OCI-LY7 (cell line): ENCODE results near the gene SPON1. TPM values are rescaled to one million over a fixed set of nuclear protein-coding genes. Genes with fewer than 3 reads are reported as not detected.

Experiments
- BruUV-seq: library from RNA; stranded (reverse); fragments of 400-500 nt; replicated peaks from 2 replicates; lab custom pipeline; 2021; lab: Mats Ljungman, UMichigan
- CTCF ChIA-PET: fragments of 300-600 bp; sonication (Branson Sonifier 250); formaldehyde crosslinking; loops from one replicate; lab custom pipeline; 2022; ENCODE audit warnings: antibody characterized with exemption; ENCODE audit not compliant: unreplicated experiment; lab: Charles Lee
- POLR2A ChIA-PET: fragments of 300-600 bp; sonication (Branson Sonifier 250); formaldehyde crosslinking; loops from one replicate; lab custom pipeline; 2022; ENCODE audit warnings: antibody characterized with exemption; lab: Charles Lee
- DNase-seq: peaks from one replicate; pipeline ENCODE4 v3.0.0-alpha.2; 2015; ENCODE audit warnings: low spot score
- H2AFZ ChIP-seq: fragments of 200-600 bp; sonication (generic), shearing (Covaris generic); 2 replicates; pipeline ENCODE4 v1.6.1; 2014; ENCODE audit warnings: mild to moderate bottlenecking, antibody characterized with exemption, low read length, moderate library complexity
- H3K27ac ChIP-seq: fragments of 200-600 bp; sonication (generic); 2 replicates; pipeline ENCODE4 v1.5.1; 2014; ENCODE audit warnings: mixed run types, low read depth, mild to moderate bottlenecking, moderate library complexity, low read length, inconsistent platforms; ENCODE audit not compliant: poor library complexity, severe bottlenecking
- H3K36me3 ChIP-seq: fragments of 200-600 bp; sonication (generic); 2 replicates; pipeline ENCODE4 v1.6.1; 2014; ENCODE audit warnings: mild to moderate bottlenecking, antibody characterized with exemption, low read length, moderate library complexity, mixed read lengths; ENCODE audit not compliant: insufficient read depth
- H3K4me1 ChIP-seq: fragments of 200-600 bp; sonication (generic); 2 replicates; pipeline ENCODE4 v1.5.1; 2014; ENCODE audit warnings: mild to moderate bottlenecking, low read length; ENCODE audit not compliant: insufficient read depth, poor library complexity, severe bottlenecking
- H3K4me2 ChIP-seq: fragments of 200-600 bp; sonication (generic); 2 replicates; pipeline ENCODE4 v1.6.1; 2014; ENCODE audit warnings: mild to moderate bottlenecking, low read length
- H3K4me3 ChIP-seq: fragments of 200-600 bp; sonication (generic); 2 replicates; pipeline ENCODE4 v1.5.1; 2014; ENCODE audit warnings: mild to moderate bottlenecking, low read depth, low read length; ENCODE audit not compliant: poor library complexity, severe bottlenecking
- H3K79me2 ChIP-seq: fragments of 200-600 bp; sonication (generic); 2 replicates; pipeline ENCODE4 v1.6.1; 2016; ENCODE audit warnings: low read depth, mild to moderate bottlenecking, low read length, moderate library complexity, mixed read lengths; ENCODE audit not compliant: insufficient read depth
- H3K9me2 ChIP-seq: fragments of 200-600 bp; sonication (generic); 2 replicates; pipeline ENCODE4 v1.6.1; 2016; ENCODE audit warnings: mild to moderate bottlenecking, low read length, mixed read lengths; ENCODE audit not compliant: insufficient read depth
- H3K9me3 ChIP-seq: fragments of 200-600 bp; sonication (generic); 2 replicates; pipeline ENCODE4 v1.6.1; 2014; ENCODE audit warnings: mild to moderate bottlenecking, mixed run types, low read length, mixed read lengths
- H4K20me1 ChIP-seq: fragments of 200-600 bp; sonication (generic); 2 replicates; pipeline ENCODE4 v1.6.1; 2014; ENCODE audit warnings: mild to moderate bottlenecking, antibody characterized with exemption, low read length, moderate library complexity, mixed read lengths; ENCODE audit not compliant: insufficient read depth
- CTCF ChIP-seq: fragments of 200-600 bp; sonication (generic); conservative IDR thresholded peaks from 2 replicates; pipeline ENCODE4 v1.5.1; 2014; ENCODE audit warnings: mild to moderate bottlenecking, antibody characterized with exemption, low read length, moderate library complexity, mixed read lengths
- EZH2phosphoT487 ChIP-seq: fragments of 200-600 bp; sonication (generic); IDR thresholded peaks from 2 replicates; pipeline ENCODE4 v1.6.1; 2018; ENCODE audit warnings: low read depth, borderline replicate concordance, mild to moderate bottlenecking, mixed run types, antibody characterized with exemption, low read length, moderate library complexity, mixed read lengths
- intact Hi-C: fragments of 100-400 bp; cut with micrococcal nuclease; formaldehyde crosslinking; loops from one replicate; pipeline ENCODE4 v1.10.0; 2022; ENCODE audit not compliant: unreplicated experiment
- total RNA-seq, 2 experiments: library from RNA; depleted of rRNA in 1 of 2; stranded (reverse); fragments of >200 nt in 1 of 2; shearing (Covaris generic) in 1 of 2; gene quantifications; 2 replicates each; pipeline ENCODE4 v1.2.3, GENCODE V29; 2014 to 2022

The SPON1 gene
- total RNA-seq, 2 experiments from 2014 or later, result 0.38 TPM; not detected in 1

DNA sequence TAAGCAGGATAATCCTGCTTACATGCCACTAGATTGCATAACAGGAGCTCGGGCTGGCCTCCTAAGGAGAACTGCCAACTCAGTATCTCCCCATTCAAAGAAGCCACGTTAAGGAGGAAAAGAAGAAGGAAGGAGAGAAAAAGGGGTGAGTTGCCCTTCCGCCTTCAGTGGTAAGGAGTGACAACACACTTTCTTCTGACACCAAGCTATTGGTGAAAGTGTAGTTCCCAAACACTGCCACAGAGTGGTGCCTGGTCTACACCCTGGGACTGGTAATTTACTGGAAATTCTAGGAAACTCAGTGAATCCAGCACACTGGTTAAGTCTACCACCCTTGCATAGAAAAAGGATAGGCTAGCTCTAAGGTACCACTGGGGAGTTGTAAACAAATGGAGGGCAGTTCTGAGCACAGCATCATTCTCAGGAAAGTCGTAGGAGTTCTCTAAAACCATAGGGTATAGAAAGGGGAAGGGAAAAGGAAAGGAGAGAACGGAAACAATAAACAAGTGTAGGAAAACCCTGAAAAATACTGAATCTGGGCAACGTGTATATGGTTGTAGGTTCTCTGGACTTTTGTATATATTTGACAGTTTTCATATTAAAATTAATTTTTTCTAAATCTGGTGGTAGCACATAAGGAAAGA lies 338.3 kb downstream of the SPON1 start:
- no peaks in the 10 kb centered on the region for H3K9me3 ChIP-seq
- TF ChIP-seq EZH2phosphoT487 (no peak), CTCF (peak; percentile 74)
- H3K9me2 ChIP-seq, result no peaks in the 10 kb centered on the region
- no peaks in the 10 kb centered on the region for H3K36me3 ChIP-seq
- H3K4me1 ChIP-seq, result no peaks in the 10 kb centered on the region
- no peak overlapping the region for H3K4me3 ChIP-seq
- H4K20me1 ChIP-seq, result no peaks in the 10 kb centered on the region
- ChIA-PET POLR2A (interaction anchor here (1.4 kb wide), 1 partner anchor 154 kb away, joined by 4 read pairs; no protein-coding TSS in a partner anchor), CTCF (no interaction called here)
- H3K4me2 ChIP-seq, result no peak overlapping the region
- BruUV-seq, result no TSS peak
- no peak overlapping the region for H3K27ac ChIP-seq
- no peak overlapping the region for H2AFZ ChIP-seq
- H3K79me2 ChIP-seq, result no peaks in the 10 kb centered on the region
- intact Hi-C loops, result no loop called here
- peak; percentile 27 for DNase-seq

DNA sequence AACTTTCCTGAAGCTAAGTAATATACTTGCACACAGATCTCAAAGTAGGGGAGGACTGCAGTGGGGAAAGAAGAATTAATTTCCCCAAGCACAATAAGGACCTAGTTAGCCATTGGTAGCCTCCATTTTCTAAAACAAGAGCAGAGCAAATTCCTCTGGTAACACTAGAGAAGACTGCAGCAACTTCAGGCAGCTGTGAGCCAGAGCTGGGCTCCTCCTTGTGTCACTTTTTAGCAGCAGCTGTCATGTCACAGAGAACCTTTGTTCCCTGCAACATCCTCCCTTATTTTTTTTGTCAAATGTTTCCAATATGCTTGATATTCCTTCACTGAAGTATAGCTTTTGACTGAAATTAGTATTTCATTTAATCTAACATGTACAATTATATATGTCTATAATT lies 342.1 kb downstream of the SPON1 start:
- Histone ChIP-seq H3K4me1 (no peaks in the 10 kb centered on the region), H3K9me2 (no peaks in the 10 kb centered on the region), H3K9me3 (no peaks in the 10 kb centered on the region), H4K20me1 (no peaks in the 10 kb centered on the region), H3K79me2 (no peaks in the 10 kb centered on the region), H3K4me2 (no peak overlapping the region), H3K36me3 (no peaks in the 10 kb centered on the region), H2AFZ (no peak overlapping the region), H3K4me3 (no peak overlapping the region), H3K27ac (no peak overlapping the region)
- intact Hi-C loops, result no loop called here
- DNase-seq, result no peak
- POLR2A ChIA-PET, result interaction anchor here (0.6 to 1.6 kb wide), 2 partner anchors 10 to 19 kb away, joined by 3 to 6 read pairs; no protein-coding TSS in a partner anchor
- no peak for TF ChIP-seq CTCF
- TF ChIP-seq EZH2phosphoT487, result no peak
- BruUV-seq, result no TSS peak
- CTCF ChIA-PET, result no interaction called here

GRCh38 chr11:14305649-14306048 lies 343.1 kb downstream of the SPON1 start:
- BruUV-seq, result no TSS peak
- CTCF ChIA-PET, result no interaction called here
- intact Hi-C loops, result no loop called here
- Histone ChIP-seq H3K4me3 (no peak overlapping the region), H3K27ac (no peak overlapping the region), H3K79me2 (no peaks in the 10 kb centered on the region), H3K9me2 (no peaks in the 10 kb centered on the region), H4K20me1 (no peaks in the 10 kb centered on the region), H3K9me3 (no peaks in the 10 kb centered on the region), H3K4me2 (no peak overlapping the region), H3K36me3 (no peaks in the 10 kb centered on the region), H2AFZ (no peak overlapping the region), H3K4me1 (no peaks in the 10 kb centered on the region)
- no peak for TF ChIP-seq EZH2phosphoT487
- no peak for TF ChIP-seq CTCF
- DNase-seq, result no peak
- POLR2A ChIA-PET, result interaction anchor here (1.6 kb wide), 1 partner anchor 9 kb away, joined by 6 read pairs; no protein-coding TSS in a partner anchor
